GM19452 (cell line): ENCODE results near the gene PABPC1L2B.
"Not testable (repeated sequence)": the region's sequence is repeated elsewhere in the genome, so short reads cannot be mapped to it uniquely, and the experiment has no call there.

Experiments used
- ATAC-seq: cut with Tn5 transposase; IDR thresholded peaks from one replicate; pipeline ENCODE4 v1.9.1; 2021; ENCODE audit not compliant: unreplicated experiment

The PABPC1L2B gene

GRCh38 chrX:73002733-73003132, at the start of gene PABPC1L2B:
TSS of gene PABPC1L2B (plus strand) at chrX:73002939. CDS start at chrX:73003643, 704 bp downstream.
- not testable (repeated sequence) for ATAC-seq

- ATAC-seq: not testable (repeated sequence)
These were observed 42.8 kb upstream of the PABPC1L2B start for GRCh38 chrX:72959971-72960370.

- ATAC-seq: not testable (repeated sequence)
These were observed 30.9 kb upstream of the PABPC1L2B start for GRCh38 chrX:72971859-72972258.

GRCh38 chrX:72974885-72975284, 27.9 kb upstream of the PABPC1L2B start:
- not testable (repeated sequence) for ATAC-seq

- ATAC-seq: not testable (repeated sequence)
These were observed 21.8 kb upstream of the PABPC1L2B start for GRCh38 chrX:72980894-72981469.

- ATAC-seq: not testable (repeated sequence)
These were observed 1.3 kb downstream of the PABPC1L2B start for GRCh38 chrX:73004032-73004431.

- no peak for ATAC-seq
These were observed 18.8 kb downstream of the PABPC1L2B start for GRCh38 chrX:73021361-73022092.

GRCh38 chrX:73022093-73022445, 19.3 kb downstream of the PABPC1L2B start:
- ATAC-seq: not testable (repeated sequence)

- no peak for ATAC-seq
These were observed 26.1 kb downstream of the PABPC1L2B start for GRCh38 chrX:73028876-73029275.
